ENCODE results near the gene DNAJC1.
"Not testable (repeated sequence)": the region's sequence is repeated elsewhere in the genome, so short reads cannot be mapped to it uniquely, and the experiment has no call there.

DNAJC1 gene

GRCh38 chr10:22022257-22023032 is 18.9 kb upstream of the DNAJC1 start:
- TF ChIP-seq CTCF (IDR thresholded peaks at IDR 0.05; ENCODE audit: extremely low read depth, missing control alignments), result no peak
- no peak for DNase-seq (ENCODE audit: low spot score)

- not testable (repeated sequence) for DNase-seq (ENCODE audit: low spot score)
Measured at GRCh38 chr10:22021144-22021543, 17.6 kb upstream of the DNAJC1 start.

GRCh38 chr10:22017283-22018020 is 13.9 kb upstream of the DNAJC1 start:
- TF ChIP-seq CTCF (IDR thresholded peaks at IDR 0.05; ENCODE audit: extremely low read depth, missing control alignments), result no peak
- no peak for DNase-seq (ENCODE audit: low spot score)

GRCh38 chr10:22016046-22016705 is 12.6 kb upstream of the DNAJC1 start:
- no peak for DNase-seq (ENCODE audit: low spot score)
- TF ChIP-seq CTCF (IDR thresholded peaks at IDR 0.05; ENCODE audit: extremely low read depth, missing control alignments), result no peak

- TF ChIP-seq CTCF (IDR thresholded peaks at IDR 0.05; ENCODE audit: extremely low read depth, missing control alignments), result no peak
- no peak for DNase-seq (ENCODE audit: low spot score)
Measured at GRCh38 chr10:22010973-22011408, 7.5 kb upstream of the DNAJC1 start.

- DNase-seq (ENCODE audit: low spot score), result no peak
Measured at GRCh38 chr10:22010539-22010938, 7.0 kb upstream of the DNAJC1 start.

GRCh38 chr10:22006379-22006884 is 2.9 kb upstream of the DNAJC1 start:
- TF ChIP-seq CTCF (IDR thresholded peaks at IDR 0.05; ENCODE audit: extremely low read depth, missing control alignments), result no peak
- DNase-seq (ENCODE audit: low spot score), result no peak

More at GRCh38 chr10:22010539-22010938, 7.0 kb upstream of the DNAJC1 start:
- TF ChIP-seq CTCF (IDR thresholded peaks at IDR 0.05; ENCODE audit: extremely low read depth, missing control alignments), result no peak
